22Rv1 (cell line): ENCODE measurements around the gene SPINK8.

Source experiments
- ZFX ChIP-seq: fragments of 450-650 bp; IDR thresholded peaks from 2 replicates; pipeline ENCODE4 v1.6.1; 2017; ENCODE audit warnings: antibody characterized with exemption, borderline replicate concordance
- TF ChIP-seq, protein P1 (sequence below): fragments of 450-650 bp; IDR thresholded peaks from 2 replicates; pipeline ENCODE4 v1.5.1; 2017; ENCODE audit warnings: mild to moderate bottlenecking

GRCh38 chr3:48285675-48286074 lies 47.8 kb downstream of the SPINK8 start:
- TF ChIP-seq, protein P1, sequence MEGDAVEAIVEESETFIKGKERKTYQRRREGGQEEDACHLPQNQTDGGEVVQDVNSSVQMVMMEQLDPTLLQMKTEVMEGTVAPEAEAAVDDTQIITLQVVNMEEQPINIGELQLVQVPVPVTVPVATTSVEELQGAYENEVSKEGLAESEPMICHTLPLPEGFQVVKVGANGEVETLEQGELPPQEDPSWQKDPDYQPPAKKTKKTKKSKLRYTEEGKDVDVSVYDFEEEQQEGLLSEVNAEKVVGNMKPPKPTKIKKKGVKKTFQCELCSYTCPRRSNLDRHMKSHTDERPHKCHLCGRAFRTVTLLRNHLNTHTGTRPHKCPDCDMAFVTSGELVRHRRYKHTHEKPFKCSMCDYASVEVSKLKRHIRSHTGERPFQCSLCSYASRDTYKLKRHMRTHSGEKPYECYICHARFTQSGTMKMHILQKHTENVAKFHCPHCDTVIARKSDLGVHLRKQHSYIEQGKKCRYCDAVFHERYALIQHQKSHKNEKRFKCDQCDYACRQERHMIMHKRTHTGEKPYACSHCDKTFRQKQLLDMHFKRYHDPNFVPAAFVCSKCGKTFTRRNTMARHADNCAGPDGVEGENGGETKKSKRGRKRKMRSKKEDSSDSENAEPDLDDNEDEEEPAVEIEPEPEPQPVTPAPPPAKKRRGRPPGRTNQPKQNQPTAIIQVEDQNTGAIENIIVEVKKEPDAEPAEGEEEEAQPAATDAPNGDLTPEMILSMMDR = no peak
- TF ChIP-seq ZFX = no peak
